Breast epithelium (tissue), 4 donors: ENCODE data around the gene SLC41A3. TPM values are rescaled to one million over a fixed set of nuclear protein-coding genes. Genes with fewer than 3 reads are reported as not detected.

ENCODE experiments used
- DNase-seq, 2 donors: peaks; one replicate each; pipeline ENCODE4 v3.0.0-alpha.2; 2019; ENCODE audit warnings: low spot score in 2 of 2
- H3K27ac ChIP-seq, 2 donors: fragments of 200-600 bp; sonication (generic) in 1 of 2; one replicate each; pipeline ENCODE4 v1.5.1; 2016 to 2019; ENCODE audit warnings: mild to moderate bottlenecking in 1 of 2
- H3K27me3 ChIP-seq, 2 donors: fragments of 200-600 bp; sonication (generic) in 1 of 2; one replicate each; pipeline versions ENCODE4 v1.5.1 to v1.6.0; 2017 to 2019; ENCODE audit warnings: control low read depth in 1 of 2, mild to moderate bottlenecking in 1 of 2
- H3K36me3 ChIP-seq: fragments of 200-600 bp; one replicate; pipeline ENCODE4 v1.5.1; 2019
- H3K4me1 ChIP-seq, 2 donors: fragments of 200-600 bp; sonication (generic); one replicate each; pipeline ENCODE4 v1.5.1; 2016 to 2019; ENCODE audit warnings: control low read depth in 1 of 2
- H3K4me3 ChIP-seq, 3 donors: fragments of 200-600 bp; sonication (generic); 1 replicate in 2 of 3; 2 replicates in 1 of 3; pipeline ENCODE4 v1.5.1; 2016 to 2019; ENCODE audit warnings: mild to moderate bottlenecking in 3 of 3, moderate library complexity in 2 of 3
- H3K9me3 ChIP-seq, 2 donors: fragments of 200-600 bp; sonication (generic) in 1 of 2; one replicate each; pipeline ENCODE4 v1.5.1; 2016 to 2019; ENCODE audit warnings: control low read depth in 1 of 2
- POLR2A ChIP-seq: fragments of 450-650 bp; IDR thresholded peaks from one replicate; pipeline ENCODE4 v1.6.1; 2016; ENCODE audit warnings: antibody characterized with exemption, mild to moderate bottlenecking, moderate library complexity
- POLR2AphosphoS5 ChIP-seq, 3 donors: sonication (generic); formaldehyde crosslinking; IDR thresholded peaks; one replicate each; pipeline ENCODE4 v1.6.1; 2017; ENCODE audit warnings: antibody characterized with exemption in 3 of 3
- intact Hi-C: fragments of 100-400 bp; cut with DNase I; formaldehyde crosslinking; loops from one replicate; pipeline ENCODE4 v1.15.1; 2023; ENCODE audit warnings: low total_unique reads
- total RNA-seq, 3 donors: library from RNA; depleted of rRNA; stranded (reverse); fragments of >200 nt; gene quantifications; one replicate each; pipeline ENCODE4 v1.1.0, GENCODE V29; 2016
- TF ChIP-seq, protein P1 (sequence below), 3 donors: fragments of 450-650 bp; IDR thresholded peaks; one replicate each; pipeline ENCODE4 v1.5.1; 2016 to 2017; ENCODE audit warnings: antibody characterized with exemption in 3 of 3, mild to moderate bottlenecking in 3 of 3, moderate library complexity in 3 of 3

The SLC41A3 gene
- total RNA-seq, 3 donors from 2014 or later = 42.6 to 53.7 (median 50.1) TPM

DNA sequence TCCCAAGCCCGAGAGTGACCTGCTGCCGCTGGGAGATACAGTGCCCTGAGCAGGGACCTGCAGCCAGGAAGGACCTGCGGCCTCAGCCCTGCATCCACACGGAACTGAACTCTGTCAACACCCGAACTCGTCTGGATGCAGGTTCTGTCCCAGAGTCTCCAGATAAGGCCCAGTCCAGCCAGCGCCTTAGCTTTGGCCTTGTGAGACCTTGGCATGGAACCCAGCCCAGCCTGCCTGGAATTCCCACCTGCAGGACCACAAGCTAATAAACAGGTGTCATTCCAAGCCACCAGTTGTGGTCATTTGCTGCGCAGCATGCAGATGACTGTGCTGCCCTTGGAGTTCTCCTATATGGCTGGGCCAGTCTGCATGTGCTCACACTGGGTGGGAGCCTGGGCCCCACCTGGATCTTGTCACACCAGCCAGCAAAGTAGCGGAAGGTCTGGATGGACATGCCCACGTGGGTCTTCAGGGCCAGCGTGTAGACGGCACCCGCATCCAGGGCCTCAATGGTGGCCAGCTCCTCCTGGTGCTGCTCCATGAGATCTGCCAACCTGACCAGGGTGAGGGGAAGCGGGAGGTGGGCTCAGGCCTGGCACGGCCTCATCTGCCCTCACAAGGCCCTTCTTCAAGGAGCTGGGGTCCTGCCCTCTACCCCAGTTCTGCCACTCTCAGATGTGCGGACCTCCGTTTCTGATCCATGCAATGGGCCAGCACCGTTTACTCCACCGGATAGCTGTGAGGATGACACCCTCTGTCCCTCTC lies 47.2 kb upstream of the SLC41A3 start:
- intact Hi-C loops = no loop called here

DNA sequence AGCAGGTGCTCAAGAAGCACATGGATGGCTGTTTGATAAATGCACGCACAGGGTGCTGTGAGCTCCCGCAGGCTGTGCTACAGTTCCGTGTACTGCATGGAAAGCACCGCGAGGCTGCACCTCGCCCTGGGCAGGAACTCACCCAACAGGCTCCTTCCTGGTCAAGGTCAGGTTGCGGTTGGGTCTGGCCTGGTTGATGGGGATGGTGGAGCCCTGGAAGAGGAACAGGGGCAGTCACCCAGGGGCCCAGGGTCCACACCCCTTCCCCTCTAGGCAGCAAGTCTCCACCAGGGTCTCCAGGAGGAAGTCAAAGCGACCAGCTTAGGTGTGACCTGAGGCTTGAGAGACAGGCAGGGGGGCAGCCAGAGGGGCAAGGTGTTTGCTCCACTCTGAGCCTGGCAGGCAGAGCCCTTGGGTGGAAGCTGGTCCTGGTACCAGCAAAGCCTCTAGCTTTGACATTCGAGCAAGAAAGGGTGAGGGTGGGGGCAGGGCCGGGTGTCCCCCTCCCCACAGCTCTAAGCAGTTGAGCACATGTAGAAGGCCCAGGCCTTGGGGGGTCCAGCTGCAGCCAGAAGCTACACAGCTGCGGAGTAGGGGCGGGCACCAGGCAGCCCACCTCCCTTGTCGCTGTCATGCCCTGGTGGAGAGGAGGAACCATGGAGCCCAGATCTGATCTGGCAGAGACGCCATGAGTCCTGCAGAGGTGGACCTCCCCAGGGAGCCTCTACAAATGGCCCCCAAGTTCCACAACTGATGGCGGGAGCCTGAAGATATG lies 46.3 kb upstream of the SLC41A3 start:
- H3K9me3 ChIP-seq = no peaks in the 10 kb centered on the region
- TF ChIP-seq POLR2AphosphoS5 (IDR thresholded peaks at IDR 0.05) = no peak
- TF ChIP-seq, protein P1, sequence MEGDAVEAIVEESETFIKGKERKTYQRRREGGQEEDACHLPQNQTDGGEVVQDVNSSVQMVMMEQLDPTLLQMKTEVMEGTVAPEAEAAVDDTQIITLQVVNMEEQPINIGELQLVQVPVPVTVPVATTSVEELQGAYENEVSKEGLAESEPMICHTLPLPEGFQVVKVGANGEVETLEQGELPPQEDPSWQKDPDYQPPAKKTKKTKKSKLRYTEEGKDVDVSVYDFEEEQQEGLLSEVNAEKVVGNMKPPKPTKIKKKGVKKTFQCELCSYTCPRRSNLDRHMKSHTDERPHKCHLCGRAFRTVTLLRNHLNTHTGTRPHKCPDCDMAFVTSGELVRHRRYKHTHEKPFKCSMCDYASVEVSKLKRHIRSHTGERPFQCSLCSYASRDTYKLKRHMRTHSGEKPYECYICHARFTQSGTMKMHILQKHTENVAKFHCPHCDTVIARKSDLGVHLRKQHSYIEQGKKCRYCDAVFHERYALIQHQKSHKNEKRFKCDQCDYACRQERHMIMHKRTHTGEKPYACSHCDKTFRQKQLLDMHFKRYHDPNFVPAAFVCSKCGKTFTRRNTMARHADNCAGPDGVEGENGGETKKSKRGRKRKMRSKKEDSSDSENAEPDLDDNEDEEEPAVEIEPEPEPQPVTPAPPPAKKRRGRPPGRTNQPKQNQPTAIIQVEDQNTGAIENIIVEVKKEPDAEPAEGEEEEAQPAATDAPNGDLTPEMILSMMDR (IDR thresholded peaks at IDR 0.05) = no peak
- no peak for TF ChIP-seq POLR2A
- no peaks in the 10 kb centered on the region for H3K27me3 ChIP-seq
- H3K4me1 ChIP-seq = peaks cover 0 to 4% of the 10 kb centered on the region in 2 donors
- H3K4me3 ChIP-seq = no peak overlapping the region
- no peaks in the 10 kb centered on the region for H3K36me3 ChIP-seq
- intact Hi-C loops = no loop called here
- peak in 1 of 2 donors; percentile 51 for DNase-seq
- no peak overlapping the region for H3K27ac ChIP-seq

More for the DNA sequence above, 47.2 kb upstream of the SLC41A3 start:
- Histone ChIP-seq H3K4me3 (no peak overlapping the region), H3K4me1 (peaks cover 0 to 4% of the 10 kb centered on the region in 2 donors), H3K27ac (no peak overlapping the region), H3K27me3 (no peaks in the 10 kb centered on the region), H3K36me3 (no peaks in the 10 kb centered on the region), H3K9me3 (no peaks in the 10 kb centered on the region)
- TF ChIP-seq POLR2AphosphoS5 (IDR thresholded peaks at IDR 0.05) = no peak
- TF ChIP-seq, protein P1 (IDR thresholded peaks at IDR 0.05) = no peak
- TF ChIP-seq POLR2A = no peak
- DNase-seq = peak in 1 of 2 donors; percentile 31

- Histone ChIP-seq H3K27me3 (no peaks in the 10 kb centered on the region), H3K27ac (no peak overlapping the region), H3K36me3 (no peaks in the 10 kb centered on the region), H3K4me3 (no peak overlapping the region), H3K4me1 (peaks cover 0 to 4% of the 10 kb centered on the region in 2 donors), H3K9me3 (no peaks in the 10 kb centered on the region)
- no peak for TF ChIP-seq POLR2A
- peak; percentile 46 to 73 for DNase-seq
- intact Hi-C loops = no loop called here
These were observed 45.5 kb upstream of the SLC41A3 start for GRCh38 chr3:126129398-126129891.

GRCh38 chr3:126128504-126129397 lies 44.8 kb upstream of the SLC41A3 start:
- Histone ChIP-seq H3K36me3 (no peaks in the 10 kb centered on the region), H3K9me3 (no peaks in the 10 kb centered on the region), H3K4me3 (no peak overlapping the region), H3K4me1 (peaks cover 0 to 4% of the 10 kb centered on the region in 2 donors), H3K27me3 (no peaks in the 10 kb centered on the region), H3K27ac (no peak overlapping the region)
- TF ChIP-seq, protein P1 (IDR thresholded peaks at IDR 0.05) = no peak
- TF ChIP-seq POLR2AphosphoS5 (IDR thresholded peaks at IDR 0.05) (no peak), POLR2A (no peak)
- intact Hi-C loops = no loop called here
- DNase-seq = peak in 1 of 2 donors; percentile 35

DNA sequence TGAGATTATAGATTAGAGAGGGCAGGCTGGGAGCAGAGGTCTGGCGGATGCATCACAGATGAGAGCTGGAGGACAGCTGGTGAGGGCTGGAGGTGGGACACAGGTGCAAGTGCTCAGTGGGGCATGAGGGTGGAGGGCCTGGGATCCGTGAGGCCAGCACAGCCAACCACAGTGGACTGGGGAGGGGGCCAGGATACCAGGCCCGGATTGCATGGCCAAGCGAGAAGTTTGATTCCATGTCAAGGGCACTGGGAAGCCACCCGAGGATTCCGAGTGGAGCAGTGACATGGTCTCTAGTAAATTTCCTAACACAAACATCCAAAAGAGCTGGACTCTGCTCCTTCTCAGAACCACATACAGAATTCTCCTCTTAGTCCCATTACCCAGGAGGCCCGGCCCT lies 44.0 kb upstream of the SLC41A3 start:
- peaks cover 0 to 4% of the 10 kb centered on the region in 2 donors for H3K4me1 ChIP-seq
- H3K4me3 ChIP-seq = no peak overlapping the region
- TF ChIP-seq POLR2AphosphoS5 (IDR thresholded peaks at IDR 0.05) (no peak), POLR2A (no peak)
- TF ChIP-seq, protein P1 (IDR thresholded peaks at IDR 0.05) = no peak
- intact Hi-C loops = no loop called here
- no peak overlapping the region for H3K27ac ChIP-seq
- H3K9me3 ChIP-seq = no peaks in the 10 kb centered on the region
- H3K36me3 ChIP-seq = no peaks in the 10 kb centered on the region
- no peaks in the 10 kb centered on the region for H3K27me3 ChIP-seq
- peak in 1 of 2 donors; percentile 33 for DNase-seq
